ENCODE measurements around the gene NOP53. TPM values are rescaled to one million over a fixed set of nuclear protein-coding genes. Genes with fewer than 3 reads are reported as not detected.

Gene NOP53
- total RNA-seq, 1 experiment from 2014 or later = 289 TPM

DNA sequence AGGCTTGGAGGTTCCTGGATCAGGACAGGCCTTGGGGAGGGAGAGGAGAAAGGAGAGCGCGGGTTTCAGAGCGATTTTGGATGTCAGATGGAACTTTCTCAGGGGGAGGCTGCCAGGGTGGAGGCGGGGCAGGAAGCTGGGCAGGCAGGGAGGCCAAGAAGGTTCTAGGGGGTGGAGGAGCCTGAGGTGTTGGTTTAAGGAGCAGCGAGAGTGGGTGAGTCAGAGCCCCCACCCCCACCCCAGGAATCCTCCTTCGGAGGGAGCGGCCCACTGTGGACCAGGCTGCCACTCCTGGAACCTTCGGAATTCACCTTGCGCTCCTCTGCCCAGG is 15.9 kb upstream of the NOP53 start:
- peak; percentile 28 for DNase-seq (ENCODE audit: low spot score)
- no peak for TF ChIP-seq SOX15 (CRISPR knock-in tag; IDR thresholded peaks at IDR 0.05)
- TF ChIP-seq, protein P1, sequence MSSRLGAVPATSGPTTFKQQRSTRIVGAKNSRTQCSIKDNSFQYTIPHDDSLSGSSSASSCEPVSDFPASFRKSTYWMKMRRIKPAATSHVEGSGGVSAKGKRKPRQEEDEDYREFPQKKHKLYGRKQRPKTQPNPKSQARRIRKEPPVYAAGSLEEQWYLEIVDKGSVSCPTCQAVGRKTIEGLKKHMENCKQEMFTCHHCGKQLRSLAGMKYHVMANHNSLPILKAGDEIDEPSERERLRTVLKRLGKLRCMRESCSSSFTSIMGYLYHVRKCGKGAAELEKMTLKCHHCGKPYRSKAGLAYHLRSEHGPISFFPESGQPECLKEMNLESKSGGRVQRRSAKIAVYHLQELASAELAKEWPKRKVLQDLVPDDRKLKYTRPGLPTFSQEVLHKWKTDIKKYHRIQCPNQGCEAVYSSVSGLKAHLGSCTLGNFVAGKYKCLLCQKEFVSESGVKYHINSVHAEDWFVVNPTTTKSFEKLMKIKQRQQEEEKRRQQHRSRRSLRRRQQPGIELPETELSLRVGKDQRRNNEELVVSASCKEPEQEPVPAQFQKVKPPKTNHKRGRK (CRISPR knock-in tag; IDR thresholded peaks at IDR 0.05; ENCODE audit: borderline replicate concordance) = peak; percentile 53; the same call in 1 of the 2 replicates

DNA sequence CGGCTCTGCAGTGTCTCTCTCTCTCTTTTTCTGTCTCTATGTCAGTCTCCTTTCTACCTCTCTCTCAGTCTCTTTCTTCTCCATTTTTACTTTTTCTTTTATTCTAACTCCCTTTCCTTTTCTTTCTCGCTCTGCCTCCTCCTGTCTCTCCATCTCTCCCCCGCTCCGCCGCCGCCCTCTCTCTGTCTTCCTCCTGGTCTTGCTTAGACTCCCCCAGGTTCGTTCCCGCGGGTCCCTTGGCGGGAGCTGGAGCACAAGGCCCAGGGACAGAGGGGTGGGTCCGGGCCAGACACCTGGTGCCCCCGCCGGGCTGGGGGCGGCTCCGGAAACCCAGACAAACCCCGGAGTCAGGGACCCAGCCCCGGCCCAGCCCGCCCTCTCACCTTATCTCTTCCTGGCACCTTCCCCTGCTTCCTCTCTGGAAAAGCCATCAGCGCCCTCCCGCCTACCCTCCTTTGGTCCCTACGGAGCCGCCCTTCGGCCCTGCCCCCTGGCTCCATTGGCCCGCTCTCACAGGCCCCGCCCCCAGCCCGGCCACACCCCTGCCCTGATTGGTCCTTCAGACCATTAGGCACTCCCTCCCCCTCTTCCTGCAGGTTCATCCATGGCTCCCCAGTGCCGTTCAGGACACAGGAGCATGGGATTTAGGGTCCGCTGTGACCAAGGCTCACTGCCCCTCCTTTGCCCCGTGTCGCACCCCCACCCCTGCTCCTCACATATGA is 15.4 kb upstream of the NOP53 start:
- ChIA-PET POLR2A (no interaction called here), CTCF (interaction anchor here (0.6 to 3.4 kb wide), 5 partner anchors 12 to 36 kb away, joined by 3 to 29 read pairs (median 5); partner anchors contain the start of gene EHD2)
- TF ChIP-seq GTF2I (CRISPR knock-in tag; conservative IDR thresholded peaks at IDR 0.05) (peak; percentile 95), FOXJ3 (CRISPR knock-in tag; IDR thresholded peaks at IDR 0.05; ENCODE audit: borderline replicate concordance) (no peak), NFATC4 (CRISPR knock-in tag; IDR thresholded peaks at IDR 0.05) (no peak), ZNF121 (CRISPR knock-in tag; IDR thresholded peaks at IDR 0.05) (peak; percentile 87), ZNF416 (CRISPR knock-in tag; IDR thresholded peaks at IDR 0.05) (no peak), ZNF423 (CRISPR knock-in tag; IDR thresholded peaks at IDR 0.05) (no peak), TP53 (CRISPR knock-in tag; IDR thresholded peaks at IDR 0.05) (no peak), ELF4 (CRISPR knock-in tag; IDR thresholded peaks at IDR 0.05; ENCODE audit: low read depth) (no peak), NFYB (CRISPR knock-in tag; conservative IDR thresholded peaks at IDR 0.05; ENCODE audit: low read depth) (peak; percentile 82), ZNF232 (CRISPR knock-in tag; IDR thresholded peaks at IDR 0.05) (0 out of 2 replicates have a peak, but pooled peaks have one; percentile 47), SP1 (CRISPR knock-in tag; conservative IDR thresholded peaks at IDR 0.05) (peak; percentile 89)
- TF ChIP-seq, protein P2, sequence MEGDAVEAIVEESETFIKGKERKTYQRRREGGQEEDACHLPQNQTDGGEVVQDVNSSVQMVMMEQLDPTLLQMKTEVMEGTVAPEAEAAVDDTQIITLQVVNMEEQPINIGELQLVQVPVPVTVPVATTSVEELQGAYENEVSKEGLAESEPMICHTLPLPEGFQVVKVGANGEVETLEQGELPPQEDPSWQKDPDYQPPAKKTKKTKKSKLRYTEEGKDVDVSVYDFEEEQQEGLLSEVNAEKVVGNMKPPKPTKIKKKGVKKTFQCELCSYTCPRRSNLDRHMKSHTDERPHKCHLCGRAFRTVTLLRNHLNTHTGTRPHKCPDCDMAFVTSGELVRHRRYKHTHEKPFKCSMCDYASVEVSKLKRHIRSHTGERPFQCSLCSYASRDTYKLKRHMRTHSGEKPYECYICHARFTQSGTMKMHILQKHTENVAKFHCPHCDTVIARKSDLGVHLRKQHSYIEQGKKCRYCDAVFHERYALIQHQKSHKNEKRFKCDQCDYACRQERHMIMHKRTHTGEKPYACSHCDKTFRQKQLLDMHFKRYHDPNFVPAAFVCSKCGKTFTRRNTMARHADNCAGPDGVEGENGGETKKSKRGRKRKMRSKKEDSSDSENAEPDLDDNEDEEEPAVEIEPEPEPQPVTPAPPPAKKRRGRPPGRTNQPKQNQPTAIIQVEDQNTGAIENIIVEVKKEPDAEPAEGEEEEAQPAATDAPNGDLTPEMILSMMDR (IDR thresholded peaks at IDR 0.05) = no peak
- no peaks in the 10 kb centered on the region; the same call in 1 of the 2 replicates for H3K27me3 Mint-ChIP-seq (ENCODE audit: low read depth)
- no peaks in the 10 kb centered on the region for H3K36me3 Mint-ChIP-seq
- DNase-seq (ENCODE audit: low spot score) (peak; percentile 95), ATAC-seq (peak; percentile 94)
- peak overlapping the region; percentile 91 for H3K4me3 Mint-ChIP-seq
- H3K4me1 Mint-ChIP-seq = peaks cover 13% of the 10 kb centered on the region
- peaks cover 7% of the 10 kb centered on the region for H3K9me3 Mint-ChIP-seq
- H3K27ac Mint-ChIP-seq = peak overlapping the region; percentile 74; the same call in 1 of the 2 replicates

More for the DNA sequence above, 15.9 kb upstream of the NOP53 start:
- Mint-ChIP-seq H3K4me1 (peaks cover 13% of the 10 kb centered on the region), H3K36me3 (no peaks in the 10 kb centered on the region), H3K27me3 (ENCODE audit: low read depth) (no peaks in the 10 kb centered on the region; the same call in 1 of the 2 replicates), H3K9me3 (peaks cover 7% of the 10 kb centered on the region), H3K4me3 (peak overlapping the region; percentile 91), H3K27ac (peak overlapping the region; percentile 25)
- CTCF ChIA-PET = interaction anchor here (0.6 to 3.4 kb wide), 6 partner anchors 11 to 36 kb away, joined by 3 to 29 read pairs (median 4); partner anchors contain the start of genes EHD2 and NOP53
- POLR2A ChIA-PET = no interaction called here
- peak; percentile 23 for ATAC-seq

DNA sequence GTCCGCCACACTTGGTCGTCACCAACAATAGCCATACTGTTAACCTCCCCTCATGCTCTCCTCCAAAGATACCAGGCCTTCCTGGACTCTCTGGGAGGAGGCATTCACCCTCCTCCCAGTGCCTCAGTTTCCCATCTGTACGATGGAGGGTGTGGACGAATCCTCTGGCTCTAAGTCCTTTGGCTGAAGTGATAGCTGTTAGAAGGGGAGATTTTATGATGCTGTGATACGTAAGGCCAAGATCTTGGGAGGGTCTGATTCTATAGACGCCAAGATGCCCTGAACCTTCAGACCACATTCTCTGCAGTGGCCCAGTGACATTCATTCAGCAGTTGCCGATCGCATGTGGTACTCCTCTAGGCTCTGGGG is 14.8 kb upstream of the NOP53 start:
- CTCF ChIA-PET = interaction anchor here (0.6 to 3.4 kb wide), 6 partner anchors 12 to 35 kb away, joined by 3 to 29 read pairs (median 8); partner anchors contain the start of gene EHD2
- H3K4me1 Mint-ChIP-seq = peaks cover 13% of the 10 kb centered on the region
- H3K27ac Mint-ChIP-seq = peak overlapping the region; percentile 57; the same call in 1 of the 2 replicates

More for the DNA sequence above, 14.8 kb upstream of the NOP53 start:
- TF ChIP-seq, protein P3, sequence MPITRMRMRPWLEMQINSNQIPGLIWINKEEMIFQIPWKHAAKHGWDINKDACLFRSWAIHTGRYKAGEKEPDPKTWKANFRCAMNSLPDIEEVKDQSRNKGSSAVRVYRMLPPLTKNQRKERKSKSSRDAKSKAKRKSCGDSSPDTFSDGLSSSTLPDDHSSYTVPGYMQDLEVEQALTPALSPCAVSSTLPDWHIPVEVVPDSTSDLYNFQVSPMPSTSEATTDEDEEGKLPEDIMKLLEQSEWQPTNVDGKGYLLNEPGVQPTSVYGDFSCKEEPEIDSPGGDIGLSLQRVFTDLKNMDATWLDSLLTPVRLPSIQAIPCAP (CRISPR knock-in tag; IDR thresholded peaks at IDR 0.05) = no peak
- no peak for TF ChIP-seq IRF2 (CRISPR knock-in tag; IDR thresholded peaks at IDR 0.05; ENCODE audit: borderline replicate concordance, low read depth)
- ATAC-seq (no peak), DNase-seq (ENCODE audit: low spot score) (no peak)
- POLR2A ChIA-PET = no interaction called here
- no peaks in the 10 kb centered on the region; the same call in 1 of the 2 replicates for H3K27me3 Mint-ChIP-seq (ENCODE audit: low read depth)
- peak overlapping the region; percentile 91 for H3K4me3 Mint-ChIP-seq
- H3K9me3 Mint-ChIP-seq = peaks cover 7% of the 10 kb centered on the region
- H3K36me3 Mint-ChIP-seq = no peaks in the 10 kb centered on the region

Measured in WTC11 (cell line).